Measurements from ENCODE around the gene GET4.

The GET4 gene, protein sequence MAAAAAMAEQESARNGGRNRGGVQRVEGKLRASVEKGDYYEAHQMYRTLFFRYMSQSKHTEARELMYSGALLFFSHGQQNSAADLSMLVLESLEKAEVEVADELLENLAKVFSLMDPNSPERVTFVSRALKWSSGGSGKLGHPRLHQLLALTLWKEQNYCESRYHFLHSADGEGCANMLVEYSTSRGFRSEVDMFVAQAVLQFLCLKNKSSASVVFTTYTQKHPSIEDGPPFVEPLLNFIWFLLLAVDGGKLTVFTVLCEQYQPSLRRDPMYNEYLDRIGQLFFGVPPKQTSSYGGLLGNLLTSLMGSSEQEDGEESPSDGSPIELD

DNA sequence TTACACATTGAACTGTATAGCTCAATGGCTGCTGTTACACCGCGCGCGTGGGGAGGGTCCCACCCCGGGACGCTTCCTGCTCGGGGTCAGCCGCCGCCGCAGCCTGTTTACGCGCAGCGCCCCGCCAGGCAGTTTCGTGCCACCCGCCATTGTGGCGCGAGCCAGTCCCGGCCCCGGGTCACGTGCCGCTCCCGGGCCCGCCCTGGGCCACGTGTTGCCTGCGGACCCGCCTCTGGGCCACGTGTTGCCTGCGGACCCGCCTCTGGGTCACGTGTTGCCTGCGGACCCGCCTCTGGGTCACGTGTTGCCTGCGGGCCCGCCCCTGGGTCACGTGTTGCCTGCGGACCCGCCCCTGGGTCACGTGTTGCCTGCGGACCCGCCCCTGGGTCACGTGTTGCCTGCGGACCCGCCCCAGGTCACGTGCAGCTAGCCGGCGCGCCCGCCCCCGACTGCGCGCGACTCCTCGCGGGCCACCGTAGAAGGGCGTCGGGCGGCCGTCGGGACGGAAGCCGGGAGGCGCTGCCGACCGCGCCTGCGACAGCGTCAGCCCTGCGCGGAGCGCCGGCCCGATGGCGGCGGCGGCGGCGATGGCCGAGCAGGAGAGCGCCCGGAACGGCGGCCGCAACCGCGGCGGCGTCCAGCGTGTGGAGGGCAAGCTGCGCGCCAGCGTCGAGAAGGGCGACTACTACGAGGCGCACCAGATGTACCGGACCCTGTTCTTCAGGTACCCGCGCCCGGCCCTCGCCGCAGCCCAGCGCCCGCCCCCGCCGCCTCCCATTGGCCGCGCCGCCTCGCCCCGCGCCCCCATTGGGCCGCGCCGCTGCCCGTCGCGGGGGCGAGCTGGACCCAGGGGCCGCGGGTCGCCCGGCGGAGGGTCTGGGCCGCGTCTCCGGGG is at the start of gene GET4:
TSS of gene GET4 (plus strand) at position 478 of the 895 bp plus-strand sequence. CDS start at position 570, 92 bp downstream.
- peak; percentile 97 for DNase-seq (ENCODE audit: low spot score)

DNA sequence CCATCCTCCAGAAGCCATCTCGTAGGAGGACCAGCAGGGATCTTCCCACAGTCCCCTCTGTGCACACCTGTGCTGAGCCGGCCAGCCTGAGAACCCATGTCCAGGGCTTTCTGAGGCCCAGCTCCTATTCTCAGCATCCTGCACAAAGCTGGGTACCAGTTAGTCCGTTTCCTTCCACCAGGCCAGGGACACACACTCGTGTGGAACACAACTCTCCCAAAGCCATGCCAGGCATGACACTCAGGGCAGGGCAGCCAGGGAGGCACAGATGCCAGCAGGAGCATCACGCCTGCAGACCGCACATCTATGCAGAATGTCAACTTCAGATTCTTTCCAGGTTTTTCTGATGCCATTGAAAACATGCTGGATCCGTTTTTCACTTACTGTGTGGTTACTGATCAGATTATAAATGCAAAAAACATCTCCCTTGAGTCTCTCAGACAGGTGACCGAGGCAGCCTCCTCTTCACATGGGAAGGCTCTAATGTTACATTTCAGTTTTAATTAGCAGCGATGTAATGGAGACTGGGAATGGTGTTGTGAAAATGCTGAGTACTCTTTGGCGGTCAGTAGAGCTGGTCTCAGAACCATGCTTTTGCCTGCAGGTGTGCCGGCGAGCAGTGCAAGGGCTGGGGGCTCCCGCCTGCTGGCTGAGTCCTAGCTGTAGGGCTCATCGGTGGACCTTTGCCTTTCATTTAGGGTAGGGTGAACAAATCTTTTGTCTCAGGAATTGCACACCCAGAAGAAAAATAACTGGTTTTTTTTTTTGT is 47.4 kb upstream of the GET4 start:
- no peak for DNase-seq (ENCODE audit: low spot score)

DNA sequence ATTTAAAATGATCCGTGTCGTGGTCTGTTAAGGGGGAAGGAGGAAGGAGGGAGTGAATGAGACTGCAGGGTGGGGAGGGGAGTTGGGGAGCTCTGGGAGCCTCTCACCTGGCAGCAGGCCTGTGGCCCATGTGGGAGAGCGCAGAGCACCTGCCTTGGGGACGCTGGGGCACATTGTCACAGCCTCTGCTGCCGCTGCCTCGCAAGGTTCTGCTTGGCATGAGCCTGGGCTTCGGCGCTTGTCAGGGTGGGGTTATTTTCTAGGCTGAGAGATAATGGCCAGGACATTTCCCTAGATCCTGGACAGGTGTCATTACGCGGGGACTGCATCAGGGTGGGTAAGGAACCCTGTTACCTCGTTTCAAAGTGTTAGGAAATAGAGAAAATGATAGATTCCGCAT is 46.3 kb upstream of the GET4 start:
- no peak for DNase-seq (ENCODE audit: low spot score)

DNA sequence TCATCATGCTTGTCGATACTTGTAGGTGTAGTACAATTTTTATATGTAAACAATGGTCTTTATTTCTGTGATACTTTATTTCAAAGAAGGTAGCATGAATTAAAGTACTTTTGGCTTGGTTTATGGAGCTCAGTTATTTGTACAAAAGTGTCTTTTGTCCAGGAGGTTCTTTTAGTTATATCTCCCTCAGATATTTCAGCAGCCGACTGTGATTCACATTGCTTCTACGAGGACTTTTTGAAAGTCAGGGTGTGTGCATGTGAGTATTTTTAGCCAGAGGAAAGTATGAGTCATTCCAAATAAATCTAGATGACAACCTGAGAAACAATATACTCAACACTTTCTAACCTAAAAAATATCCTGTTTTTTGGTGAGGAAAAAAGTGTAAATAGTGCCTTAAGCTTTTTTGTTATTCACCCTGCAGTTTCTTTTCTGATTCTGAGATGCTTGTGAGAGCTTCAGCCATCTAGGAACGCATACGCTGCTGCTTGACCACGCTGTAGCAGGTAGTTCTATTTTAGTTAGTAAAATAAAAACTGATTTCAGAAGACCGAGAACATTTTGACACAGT is 44.7 kb upstream of the GET4 start:
- DNase-seq (ENCODE audit: low spot score) = no peak

DNA sequence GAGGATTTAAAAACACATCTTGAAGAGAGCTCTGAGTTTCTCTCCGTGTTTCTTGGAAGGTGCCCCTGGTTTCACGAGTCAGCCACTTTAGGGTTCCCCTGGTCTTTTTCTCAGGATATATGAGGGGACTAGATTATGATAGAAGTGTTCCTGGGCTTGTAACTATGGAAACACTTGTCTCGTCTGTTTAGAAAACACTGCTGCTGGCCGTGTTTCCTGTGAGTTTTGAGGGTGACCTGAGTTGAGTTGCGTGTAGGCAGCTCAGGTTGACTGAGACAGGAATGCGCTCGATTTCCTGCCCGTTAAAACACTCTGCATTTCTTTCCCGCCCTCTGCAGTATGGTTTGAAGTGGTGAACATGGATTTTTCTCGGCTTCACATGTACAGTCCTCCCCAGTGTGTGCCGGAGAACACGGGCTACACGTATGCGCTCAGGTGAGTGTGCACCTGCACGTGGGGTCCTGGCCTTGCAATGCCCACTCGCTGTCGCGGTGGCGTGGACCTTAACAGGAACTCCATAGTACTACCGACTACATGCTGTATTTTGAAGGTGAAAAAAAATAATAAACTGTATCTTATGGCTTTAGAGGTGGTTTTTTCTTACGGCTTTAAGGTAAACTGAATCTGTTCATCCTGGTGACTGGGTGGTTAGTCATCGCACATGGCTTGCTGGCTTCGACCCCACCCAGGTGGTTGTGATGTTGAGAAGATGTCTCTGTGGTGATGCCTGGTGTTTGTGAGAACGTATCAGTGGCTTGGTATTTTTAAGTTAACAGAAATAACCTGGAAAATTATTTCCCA is 44.0 kb upstream of the GET4 start, which contains the start of gene SUN1:
TSS of gene SUN1 (plus strand) at position 310 of the 801 bp plus-strand sequence. CDS start at position 359, 49 bp downstream.
- DNase-seq (ENCODE audit: low spot score) = no peak

DNA sequence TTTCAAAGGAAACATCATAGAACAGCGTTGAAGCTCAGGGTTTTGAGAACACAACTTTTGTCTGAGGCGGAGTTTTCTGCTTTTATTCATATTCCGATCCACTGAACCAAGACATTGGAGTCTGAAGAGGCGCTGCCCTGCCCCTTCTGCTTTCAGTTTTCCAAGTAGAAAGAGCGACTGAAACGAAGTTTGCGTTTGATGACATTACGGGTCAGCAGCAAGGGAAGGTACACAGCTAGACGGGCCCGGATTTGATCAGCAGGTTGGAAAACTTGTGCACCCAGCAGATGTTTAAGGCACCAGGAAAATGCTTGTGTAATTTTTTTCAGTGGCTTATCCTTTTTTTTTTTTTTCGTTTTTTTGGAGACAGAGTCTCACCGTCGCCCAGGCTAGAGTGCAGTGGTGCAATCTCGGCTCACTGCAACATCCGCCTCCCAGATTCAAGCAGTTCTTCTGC is 43.4 kb upstream of the GET4 start:
- DNase-seq (ENCODE audit: low spot score) = no peak

DNA sequence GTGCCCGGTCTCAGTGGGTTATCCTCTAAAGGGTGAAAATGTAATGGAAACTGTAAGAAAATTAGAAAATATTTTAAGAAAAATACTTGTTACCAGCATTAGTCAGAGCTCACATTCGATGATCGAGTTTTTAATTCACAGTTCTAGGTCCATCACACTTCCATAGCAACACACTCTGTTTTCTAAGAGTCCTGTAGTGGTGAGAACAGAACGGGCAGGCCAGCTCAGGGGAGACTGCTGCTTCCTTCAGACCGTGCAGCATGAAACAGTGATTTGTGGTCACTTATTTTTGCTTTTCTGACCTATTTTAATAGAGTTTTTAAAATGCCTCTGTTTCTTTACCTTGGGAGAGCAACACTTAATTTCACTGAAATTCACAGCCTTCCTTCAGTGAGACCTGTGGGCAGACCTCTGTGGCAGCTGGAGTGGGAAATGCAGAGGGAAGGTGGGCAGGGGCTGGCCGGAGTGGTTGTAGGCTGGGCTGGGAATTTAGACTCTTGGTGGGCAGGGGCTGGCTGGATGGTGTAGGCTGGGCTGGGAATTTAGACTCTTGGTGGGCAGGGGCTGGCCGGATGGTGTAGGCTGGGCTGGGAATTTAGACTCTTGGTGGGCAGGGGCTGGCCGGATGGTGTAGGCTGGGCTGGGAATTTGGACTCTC is 42.6 kb upstream of the GET4 start:
- no peak for DNase-seq (ENCODE audit: low spot score)

DNA sequence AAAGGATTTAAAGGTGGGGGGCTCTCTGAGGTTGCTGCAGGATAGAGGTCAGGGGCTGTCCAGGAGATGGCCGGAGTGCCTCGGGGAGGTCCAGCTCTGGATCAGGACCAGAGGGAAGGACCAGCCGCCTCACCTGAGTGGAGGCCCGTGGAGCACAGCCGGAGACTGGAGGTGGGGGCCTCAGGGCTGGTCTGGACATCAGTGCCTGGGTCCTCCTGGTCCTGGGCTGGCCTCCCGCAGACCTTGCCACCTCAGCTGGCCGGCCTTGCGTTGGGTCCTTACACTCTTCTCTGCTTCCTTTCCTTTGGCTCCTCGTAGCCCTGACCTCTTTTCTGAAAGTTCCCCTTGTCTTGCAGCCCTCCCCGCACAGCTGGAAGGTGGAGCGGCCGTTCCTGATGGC is 42.1 kb upstream of the GET4 start:
- no peak for DNase-seq (ENCODE audit: low spot score)

DNA sequence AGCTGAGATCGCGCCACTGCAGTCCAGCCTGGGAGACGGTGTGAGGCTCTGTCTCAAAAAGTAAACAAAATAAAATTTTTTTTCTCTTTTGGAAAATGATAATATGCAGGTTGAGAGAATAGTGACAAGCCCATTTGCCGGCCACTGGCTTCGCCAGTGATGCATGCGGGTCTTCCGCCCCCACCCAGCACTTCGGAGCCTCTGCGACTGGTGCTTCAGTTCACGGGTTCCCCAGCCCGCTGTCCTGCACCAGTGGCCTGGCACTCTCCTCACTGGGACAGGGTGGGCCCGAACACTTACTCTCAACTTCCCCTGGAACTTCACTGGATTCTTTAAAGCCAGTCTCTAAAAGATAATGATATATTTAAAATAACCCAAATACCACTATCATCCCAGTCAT is 41.3 kb upstream of the GET4 start:
- no peak for DNase-seq (ENCODE audit: low spot score)

DNA sequence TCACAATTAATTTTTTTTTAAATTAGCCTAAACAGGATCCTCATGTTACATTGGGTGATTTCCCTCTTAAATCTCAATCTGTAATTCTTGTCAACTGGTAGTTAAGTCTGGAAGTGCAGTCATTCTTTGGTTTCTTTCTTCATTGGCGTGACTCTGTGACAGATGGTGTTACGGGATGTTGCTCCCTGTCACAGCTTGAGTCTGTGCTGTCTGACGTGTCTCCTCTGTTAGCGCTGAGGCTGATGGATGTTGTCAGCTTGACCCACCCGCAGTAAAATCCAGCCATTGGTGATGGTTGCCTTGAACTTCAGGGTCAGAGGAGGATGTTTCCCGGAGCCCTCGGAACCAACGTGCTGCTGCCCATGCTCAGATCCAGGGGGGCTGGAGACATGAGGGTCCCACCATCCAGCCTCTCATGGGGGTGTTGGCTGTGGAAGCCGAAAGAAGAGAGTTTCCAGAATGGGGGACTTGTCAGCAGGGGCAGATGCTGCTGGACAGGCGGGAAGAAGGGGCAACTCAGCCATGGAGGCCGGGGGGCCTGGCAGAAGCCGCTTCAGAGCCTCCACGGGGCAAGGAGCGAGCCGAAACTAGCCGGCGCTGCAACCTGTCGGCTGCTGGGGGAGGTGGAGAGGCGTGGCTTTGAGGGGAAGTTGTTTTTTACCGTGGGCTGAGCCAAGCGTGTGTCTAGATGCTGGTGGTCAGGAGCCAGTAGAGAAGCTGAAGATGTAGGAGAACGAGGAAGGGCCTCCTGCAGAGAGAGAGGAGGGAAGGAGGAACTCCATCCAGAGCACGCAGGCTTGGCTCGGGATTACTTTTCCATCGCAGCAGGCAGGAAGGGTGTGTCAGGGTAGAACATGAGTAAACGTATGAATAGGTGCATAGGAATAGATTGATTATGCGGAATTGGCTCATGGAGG is 40.6 kb upstream of the GET4 start:
- DNase-seq (ENCODE audit: low spot score) = no peak

DNA sequence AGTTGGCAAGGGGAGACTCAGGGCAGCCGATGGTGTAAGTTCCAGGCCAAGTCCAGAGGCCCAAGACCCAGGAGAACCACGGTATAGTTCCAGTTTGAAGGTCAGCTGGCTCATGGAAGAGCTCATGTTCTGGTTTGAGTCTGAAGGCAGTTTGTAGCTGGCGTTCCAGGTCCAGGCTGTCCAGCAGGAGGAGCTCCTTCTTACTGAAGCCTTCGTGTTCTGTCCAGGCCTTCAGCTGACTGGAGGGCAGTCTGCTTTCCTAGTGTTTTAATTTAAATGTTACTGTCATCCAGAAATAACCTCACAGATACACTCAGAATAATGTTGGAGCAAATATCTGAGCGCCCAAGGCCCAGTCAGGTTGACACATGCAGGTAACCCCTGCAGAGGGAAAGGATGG is 39.9 kb upstream of the GET4 start:
- no peak for DNase-seq (ENCODE audit: low spot score)

DNA sequence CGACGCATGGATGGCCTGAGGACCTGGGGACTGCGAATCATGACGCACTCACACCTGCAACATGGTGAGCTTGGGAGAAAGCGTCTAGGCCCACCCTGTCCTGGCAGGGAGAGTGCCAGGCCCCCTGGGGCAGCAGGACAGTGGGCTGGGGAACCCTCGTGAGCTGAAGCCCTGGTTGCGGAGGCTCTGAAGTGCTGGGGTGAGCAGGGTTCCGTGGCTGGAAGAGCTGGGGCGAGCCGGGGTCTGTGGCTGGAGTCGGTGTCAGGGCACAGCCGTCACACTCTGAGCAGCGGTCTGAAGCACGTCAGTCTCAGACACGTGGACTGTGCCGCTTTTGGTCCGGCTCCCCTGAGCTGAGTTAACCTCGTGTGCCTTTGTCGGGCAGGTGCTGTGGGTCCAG is 39.4 kb upstream of the GET4 start:
- no peak for DNase-seq (ENCODE audit: low spot score)

DNA sequence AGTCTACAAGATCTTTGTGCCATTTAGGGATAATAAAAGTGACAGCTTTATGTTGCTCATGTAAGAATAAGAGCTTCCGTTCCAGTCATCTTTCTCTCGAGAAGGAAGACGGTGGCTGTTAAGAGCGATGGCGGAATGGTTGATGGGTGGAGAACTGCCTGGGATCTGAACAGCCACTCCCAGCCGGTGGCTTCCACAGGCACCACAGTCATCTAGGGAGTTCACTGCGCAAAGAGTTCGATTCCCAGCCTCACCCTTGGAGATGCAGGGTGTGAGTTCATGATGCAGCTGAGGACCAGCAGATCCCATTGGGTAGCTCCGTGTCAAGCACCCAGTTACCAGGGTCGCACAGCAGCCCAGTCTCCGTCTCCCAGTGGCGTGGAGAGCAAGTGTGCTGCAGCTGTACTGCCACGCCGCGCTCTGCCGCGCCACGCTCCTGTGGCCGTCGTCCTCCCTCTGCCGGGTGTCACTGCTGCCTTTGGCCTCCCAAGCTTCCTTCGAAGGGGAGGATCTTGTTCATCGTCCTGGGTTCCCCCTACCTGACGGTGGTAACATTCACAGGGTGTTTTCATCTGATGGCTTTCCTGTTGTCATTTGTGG is 36.3 kb upstream of the GET4 start:
- DNase-seq (ENCODE audit: low spot score) = no peak

DNA sequence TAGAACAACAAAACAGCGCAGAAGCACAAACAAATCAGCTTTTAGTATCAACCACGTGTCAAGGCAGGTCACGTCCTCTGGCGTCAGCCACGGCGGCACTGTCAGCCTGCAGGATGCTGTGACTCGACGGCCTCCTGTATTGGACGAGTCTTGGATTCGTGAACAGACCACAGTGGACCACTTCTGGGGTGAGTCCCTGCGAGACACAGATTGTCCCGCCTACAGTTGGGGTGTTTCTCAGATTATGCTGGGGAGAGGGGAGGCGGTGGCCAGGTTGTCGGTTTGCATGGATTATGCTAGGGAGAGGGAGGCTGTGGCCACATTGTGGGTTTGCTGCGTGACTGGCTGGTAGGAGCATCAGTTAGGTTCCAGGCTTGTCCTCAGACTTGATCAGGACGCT is 34.4 kb upstream of the GET4 start:
- DNase-seq (ENCODE audit: low spot score) = no peak

DNA sequence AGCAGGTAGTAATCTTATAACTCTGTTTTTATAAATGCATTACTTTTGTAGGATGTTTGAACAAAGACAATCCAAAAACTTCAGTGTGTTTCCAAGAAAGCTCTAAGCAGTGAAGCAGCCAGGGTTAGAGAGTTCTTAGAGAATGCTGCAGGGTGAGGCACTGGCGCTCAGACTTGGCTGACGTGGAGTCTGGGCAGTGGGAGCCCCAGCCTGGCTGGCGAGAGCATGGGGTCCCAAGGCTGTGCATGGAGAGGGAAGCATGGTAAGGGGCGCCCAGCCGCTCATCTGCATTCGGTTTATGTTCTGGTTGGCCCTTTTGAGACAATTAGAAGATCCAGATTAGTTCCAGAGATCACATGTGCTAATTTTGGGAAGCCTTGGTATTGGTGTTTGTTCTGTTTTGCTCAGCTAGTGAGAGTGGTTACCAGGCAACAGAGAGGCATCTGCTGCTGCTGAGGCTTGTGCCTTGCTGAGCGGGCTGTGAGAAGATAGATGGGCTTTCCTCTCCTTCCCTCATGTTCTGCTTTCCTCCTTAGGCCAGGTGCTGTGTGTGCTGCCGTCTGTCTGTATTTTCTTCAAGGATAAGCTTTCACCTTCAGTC is 33.8 kb upstream of the GET4 start:
- no peak for DNase-seq (ENCODE audit: low spot score)

DNA sequence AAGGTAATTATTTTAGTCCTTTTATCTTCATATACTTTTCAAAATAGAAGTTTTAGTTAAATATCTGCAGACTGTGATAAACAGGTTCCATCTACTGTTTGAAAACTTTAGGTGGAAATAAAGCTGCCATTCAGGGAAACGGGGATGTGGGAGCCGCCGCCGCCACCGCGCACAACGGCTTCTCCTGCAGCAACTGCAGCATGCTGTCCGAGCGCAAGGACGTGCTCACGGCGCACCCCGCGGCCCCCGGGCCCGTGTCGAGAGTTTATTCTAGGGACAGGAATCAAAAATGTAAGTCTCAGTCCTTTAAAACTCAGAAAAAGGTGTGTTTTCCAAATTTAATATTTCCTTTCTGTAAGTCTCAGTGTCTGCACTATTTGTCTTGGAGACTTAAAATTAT is 33.1 kb upstream of the GET4 start:
- DNase-seq (ENCODE audit: low spot score) = no peak

DNA sequence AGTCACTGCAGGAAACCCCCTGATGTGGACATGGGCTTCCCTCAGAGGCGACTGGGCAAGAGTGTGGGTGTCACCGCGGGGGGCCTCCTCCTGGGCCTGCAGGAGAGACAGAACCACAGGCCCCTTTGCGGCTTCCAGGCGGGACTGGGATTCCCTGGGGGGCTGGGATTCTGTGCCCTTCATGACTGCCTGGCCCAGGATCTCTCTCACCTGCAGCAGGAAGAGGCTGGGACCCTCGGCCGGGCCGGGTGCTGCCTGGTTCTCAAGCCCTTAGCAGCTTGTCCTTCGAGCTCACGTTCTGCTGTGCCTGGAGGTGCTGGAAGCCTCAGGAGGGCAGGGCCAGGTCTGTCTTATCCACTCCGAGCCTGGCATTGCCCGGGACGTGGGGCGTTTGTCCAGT is 32.3 kb upstream of the GET4 start:
- DNase-seq (ENCODE audit: low spot score) = no peak

DNA sequence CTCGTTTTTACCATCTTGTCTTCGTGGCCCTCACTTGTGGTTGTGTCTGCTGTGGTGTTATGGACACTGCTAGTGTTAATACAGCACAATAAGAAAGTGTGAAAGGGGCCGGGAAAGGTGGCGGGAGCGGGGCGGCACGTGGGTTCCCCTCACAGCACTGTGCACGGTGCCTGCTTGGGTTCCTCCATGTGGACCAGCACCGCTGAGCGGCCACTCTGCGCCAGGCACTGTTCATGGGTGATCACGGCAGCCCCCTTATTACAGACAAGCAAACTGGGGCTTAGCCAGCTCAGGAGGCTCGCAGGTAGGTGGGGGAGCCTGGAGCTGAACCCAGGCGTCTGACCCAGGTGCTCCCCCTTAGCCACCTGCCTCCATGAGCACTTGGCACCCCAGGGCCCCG is 31.8 kb upstream of the GET4 start:
- no peak for DNase-seq (ENCODE audit: low spot score)

DNA sequence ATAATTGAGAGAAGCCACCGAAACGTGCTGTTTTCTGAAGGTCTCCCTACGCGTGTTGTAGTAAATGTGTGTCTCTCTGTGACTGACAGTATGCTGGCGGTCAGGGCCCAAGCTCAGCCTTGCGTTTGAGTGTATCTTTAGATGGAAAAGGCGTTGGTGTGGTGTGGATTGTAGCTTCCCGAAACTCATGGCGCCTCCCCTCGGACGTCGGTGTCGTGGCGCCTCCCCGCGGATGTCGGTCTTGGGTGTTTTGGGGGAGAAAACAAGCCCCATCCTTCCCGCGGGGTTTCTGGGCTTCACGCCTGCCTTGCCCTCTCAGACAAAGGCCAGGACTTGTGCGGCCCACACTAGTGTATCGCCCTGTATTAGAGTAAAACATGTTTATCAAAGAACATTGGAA is 31.3 kb upstream of the GET4 start:
- DNase-seq (ENCODE audit: low spot score) = no peak

Measured in ecto neural progenitor cell (in vitro differentiated cells).